ENCODE results near the gene APOE. TPM values are rescaled to one million over a fixed set of nuclear protein-coding genes. Genes with fewer than 3 reads are reported as not detected.
"Not testable (repeated sequence)": the region's sequence is repeated elsewhere in the genome, so short reads cannot be mapped to it uniquely, and the experiment has no call there.

Gene APOE
- total RNA-seq: 0.94 TPM in 2 replicates

DNA sequence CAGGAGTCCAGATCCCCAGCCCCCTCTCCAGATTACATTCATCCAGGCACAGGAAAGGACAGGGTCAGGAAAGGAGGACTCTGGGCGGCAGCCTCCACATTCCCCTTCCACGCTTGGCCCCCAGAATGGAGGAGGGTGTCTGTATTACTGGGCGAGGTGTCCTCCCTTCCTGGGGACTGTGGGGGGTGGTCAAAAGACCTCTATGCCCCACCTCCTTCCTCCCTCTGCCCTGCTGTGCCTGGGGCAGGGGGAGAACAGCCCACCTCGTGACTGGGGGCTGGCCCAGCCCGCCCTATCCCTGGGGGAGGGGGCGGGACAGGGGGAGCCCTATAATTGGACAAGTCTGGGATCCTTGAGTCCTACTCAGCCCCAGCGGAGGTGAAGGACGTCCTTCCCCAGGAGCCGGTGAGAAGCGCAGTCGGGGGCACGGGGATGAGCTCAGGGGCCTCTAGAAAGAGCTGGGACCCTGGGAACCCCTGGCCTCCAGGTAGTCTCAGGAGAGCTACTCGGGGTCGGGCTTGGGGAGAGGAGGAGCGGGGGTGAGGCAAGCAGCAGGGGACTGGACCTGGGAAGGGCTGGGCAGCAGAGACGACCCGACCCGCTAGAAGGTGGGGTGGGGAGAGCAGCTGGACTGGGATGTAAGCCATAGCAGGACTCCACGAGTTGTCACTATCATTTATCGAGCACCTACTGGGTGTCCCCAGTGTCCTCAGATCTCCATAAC, at the start of gene APOE:
Gene APOE, plus strand, starts transcription at position 360 of the 724 bp plus-strand sequence. CDS start 829 bp downstream, outside the sequence.
- Mint-ChIP-seq H3K4me3 (ENCODE audit: low read depth) (no peak within 1 kb of the TSS), H3K27ac (no peak within 1 kb of the TSS), H3K9me3 (no peaks in the 10 kb centered on the region), H3K27me3 (ENCODE audit: low read depth) (peaks cover 7% of the 10 kb centered on the region), H3K4me1 (ENCODE audit: low read depth) (peaks cover 9% of the 10 kb centered on the region), H3K36me3 (ENCODE audit: low read depth) (peaks cover 24% of the 10 kb centered on the region)
- DNase-seq (ENCODE audit: low spot score): no peak
- intact Hi-C loops (cut with micrococcal nuclease): no loop called here

DNA sequence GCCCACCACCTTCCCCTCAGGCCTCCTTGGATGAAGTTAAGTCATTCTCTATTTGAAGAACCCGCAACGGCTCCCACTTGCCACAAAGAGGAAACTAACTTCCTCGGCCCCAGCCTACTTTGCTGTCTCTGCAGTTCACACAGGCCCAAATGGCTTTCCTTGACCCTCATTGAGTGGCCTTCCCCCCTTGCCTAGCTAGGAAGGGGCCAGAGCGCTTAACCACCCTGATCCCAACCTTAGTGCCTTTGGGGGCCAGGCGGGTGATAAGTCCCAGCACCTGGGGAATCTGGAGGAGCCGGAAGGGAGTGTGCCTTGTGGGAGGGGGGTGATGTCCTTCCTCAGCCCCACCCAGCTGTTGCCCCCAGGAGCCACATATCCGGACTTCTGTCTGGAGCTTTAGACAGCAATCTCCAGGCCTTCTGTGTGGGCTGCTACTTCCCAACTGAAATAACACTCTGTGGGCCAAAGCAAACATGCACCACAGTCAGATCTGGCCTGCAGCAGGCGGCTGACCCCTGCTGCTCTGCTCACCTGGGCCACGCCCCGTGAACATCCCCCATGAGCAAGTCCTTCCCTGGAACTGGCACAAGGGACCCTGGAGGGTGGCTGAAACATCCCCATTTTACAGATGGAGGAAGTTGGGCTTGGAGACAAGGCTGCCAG, 49.0 kb upstream of the APOE start:
- H3K36me3 Mint-ChIP-seq (ENCODE audit: low read depth): no peaks in the 10 kb centered on the region
- H3K27ac Mint-ChIP-seq: no peak overlapping the region
- no peak overlapping the region for H3K4me3 Mint-ChIP-seq (ENCODE audit: low read depth)
- no peaks in the 10 kb centered on the region for H3K9me3 Mint-ChIP-seq
- DNase-seq (ENCODE audit: low spot score): no peak
- intact Hi-C loops (cut with micrococcal nuclease): no loop called here
- H3K27me3 Mint-ChIP-seq (ENCODE audit: low read depth): peaks cover 2% of the 10 kb centered on the region
- peaks cover 1% of the 10 kb centered on the region for H3K4me1 Mint-ChIP-seq (ENCODE audit: low read depth)

DNA sequence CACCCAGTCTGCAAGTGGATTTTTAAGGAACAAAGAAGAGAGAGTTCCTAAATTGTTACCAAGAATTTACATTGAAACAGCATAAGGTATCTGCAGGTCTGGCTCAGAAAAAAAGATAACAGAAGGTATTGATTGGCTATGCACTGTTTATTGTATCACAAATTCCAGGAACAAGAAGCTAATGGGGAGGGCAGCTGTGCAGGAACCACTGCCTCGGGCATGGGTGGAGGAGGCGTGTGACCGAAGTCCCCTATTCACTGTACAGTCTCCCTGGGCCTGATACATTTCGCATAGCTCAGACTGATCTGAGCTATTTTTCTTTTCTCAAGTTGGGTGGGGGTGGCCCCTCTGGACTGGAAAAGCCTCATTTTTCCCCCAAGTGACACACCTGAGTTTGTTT, 47.8 kb upstream of the APOE start:
- Mint-ChIP-seq H3K9me3 (no peaks in the 10 kb centered on the region), H3K27me3 (ENCODE audit: low read depth) (peaks cover 2% of the 10 kb centered on the region), H3K27ac (no peak overlapping the region), H3K4me1 (ENCODE audit: low read depth) (peaks cover 1% of the 10 kb centered on the region), H3K4me3 (ENCODE audit: low read depth) (no peak overlapping the region), H3K36me3 (ENCODE audit: low read depth) (no peaks in the 10 kb centered on the region)
- DNase-seq (ENCODE audit: low spot score): no peak
- intact Hi-C loops (cut with micrococcal nuclease): no loop called here

DNA sequence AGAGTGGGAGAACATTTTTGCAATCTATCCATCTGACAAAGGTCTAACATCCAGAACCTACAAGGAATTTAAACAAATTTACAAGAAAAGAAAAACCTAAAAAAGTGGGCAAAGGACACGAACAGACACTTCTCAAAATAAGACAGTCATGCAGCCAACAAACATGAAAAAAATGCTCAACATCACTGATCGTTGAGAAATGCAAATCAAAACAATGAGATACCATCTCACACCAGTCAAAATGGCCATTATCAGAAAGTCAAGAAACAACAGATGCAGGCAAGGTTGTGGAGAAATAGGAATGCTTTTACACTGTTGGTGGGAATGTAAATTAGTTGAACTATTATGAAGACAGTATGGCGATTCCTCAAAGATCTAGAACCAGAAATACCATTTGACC, 44.0 kb upstream of the APOE start:
- DNase-seq (ENCODE audit: low spot score); H3K36me3 Mint-ChIP-seq (ENCODE audit: low read depth); H3K27ac Mint-ChIP-seq; H3K27me3 Mint-ChIP-seq (ENCODE audit: low read depth); H3K9me3 Mint-ChIP-seq; intact Hi-C loops (cut with micrococcal nuclease); H3K4me3 Mint-ChIP-seq (ENCODE audit: low read depth); H3K4me1 Mint-ChIP-seq (ENCODE audit: low read depth): not testable (repeated sequence)

DNA sequence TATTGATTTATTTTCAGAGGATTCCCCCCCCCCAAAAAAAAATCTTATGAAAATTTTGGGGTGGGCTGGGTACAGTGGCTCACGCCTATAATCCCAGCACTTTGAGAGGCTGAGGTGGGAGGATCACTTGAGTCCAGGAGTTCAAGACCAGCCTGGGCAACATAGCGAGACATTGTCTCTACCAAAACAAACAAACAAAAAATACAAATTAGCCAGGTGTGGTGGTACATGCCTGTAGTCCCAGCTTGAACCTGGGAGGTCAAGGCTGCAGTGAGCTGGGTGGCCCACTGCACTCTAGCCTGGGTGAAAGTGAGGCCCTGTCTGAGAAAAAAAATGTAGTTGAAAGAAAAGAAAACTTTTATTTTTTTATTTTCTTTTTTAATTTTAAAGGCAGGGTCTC, 41.6 kb upstream of the APOE start:
- intact Hi-C loops (cut with micrococcal nuclease): no loop called here
- Mint-ChIP-seq H3K4me3 (ENCODE audit: low read depth) (no peak overlapping the region), H3K27ac (no peak overlapping the region), H3K36me3 (ENCODE audit: low read depth) (no peaks in the 10 kb centered on the region), H3K9me3 (no peaks in the 10 kb centered on the region), H3K27me3 (ENCODE audit: low read depth) (no peaks in the 10 kb centered on the region), H3K4me1 (ENCODE audit: low read depth) (no peaks in the 10 kb centered on the region)
- no peak for DNase-seq (ENCODE audit: low spot score)

DNA sequence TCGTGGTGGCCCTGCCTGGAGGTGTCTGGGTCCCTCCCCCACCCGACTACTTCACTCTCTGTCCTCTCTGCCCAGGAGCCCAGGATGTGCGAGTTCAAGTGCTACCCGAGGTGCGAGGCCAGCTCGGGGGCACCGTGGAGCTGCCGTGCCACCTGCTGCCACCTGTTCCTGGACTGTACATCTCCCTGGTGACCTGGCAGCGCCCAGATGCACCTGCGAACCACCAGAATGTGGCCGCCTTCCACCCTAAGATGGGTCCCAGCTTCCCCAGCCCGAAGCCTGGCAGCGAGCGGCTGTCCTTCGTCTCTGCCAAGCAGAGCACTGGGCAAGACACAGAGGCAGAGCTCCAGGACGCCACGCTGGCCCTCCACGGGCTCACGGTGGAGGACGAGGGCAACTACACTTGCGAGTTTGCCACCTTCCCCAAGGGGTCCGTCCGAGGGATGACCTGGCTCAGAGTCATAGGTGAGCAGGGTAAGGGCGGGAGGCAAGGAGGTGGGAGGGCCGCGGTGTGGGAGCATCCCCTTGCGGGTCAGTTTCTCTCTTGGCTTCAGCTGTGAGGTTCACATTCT, 40.3 kb upstream of the APOE start:
- H3K4me1 Mint-ChIP-seq (ENCODE audit: low read depth): no peaks in the 10 kb centered on the region
- intact Hi-C loops (cut with micrococcal nuclease): no loop called here
- no peak overlapping the region for H3K27ac Mint-ChIP-seq
- H3K36me3 Mint-ChIP-seq (ENCODE audit: low read depth): no peaks in the 10 kb centered on the region
- no peaks in the 10 kb centered on the region for H3K9me3 Mint-ChIP-seq
- no peak overlapping the region for H3K4me3 Mint-ChIP-seq (ENCODE audit: low read depth)
- no peak for DNase-seq (ENCODE audit: low spot score)
- H3K27me3 Mint-ChIP-seq (ENCODE audit: low read depth): no peaks in the 10 kb centered on the region

DNA sequence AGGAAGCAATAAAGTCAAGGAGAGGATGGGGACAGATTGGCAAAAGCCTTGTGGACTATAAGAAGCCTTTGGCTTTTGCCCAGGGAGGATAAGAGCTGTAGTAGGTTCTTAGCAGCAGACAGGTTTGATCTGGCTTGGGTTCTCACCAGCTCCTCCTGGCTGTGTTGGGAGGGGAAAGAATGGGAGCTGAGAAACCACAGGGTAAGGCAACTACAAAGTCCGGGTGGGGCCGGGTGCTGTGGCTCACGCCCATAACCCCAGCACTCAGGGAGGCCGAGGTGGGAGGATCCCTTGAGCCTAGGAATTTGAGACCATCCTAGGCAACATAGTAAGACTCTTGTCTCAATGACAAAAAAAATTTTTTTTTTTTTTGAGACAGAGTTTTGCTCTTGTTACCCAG, 38.9 kb upstream of the APOE start:
- Mint-ChIP-seq H3K4me1 (ENCODE audit: low read depth) (no peaks in the 10 kb centered on the region), H3K27me3 (ENCODE audit: low read depth) (no peaks in the 10 kb centered on the region), H3K9me3 (no peaks in the 10 kb centered on the region), H3K27ac (no peak overlapping the region), H3K4me3 (ENCODE audit: low read depth) (no peak overlapping the region), H3K36me3 (ENCODE audit: low read depth) (no peaks in the 10 kb centered on the region)
- intact Hi-C loops (cut with micrococcal nuclease): no loop called here
- no peak for DNase-seq (ENCODE audit: low spot score)

DNA sequence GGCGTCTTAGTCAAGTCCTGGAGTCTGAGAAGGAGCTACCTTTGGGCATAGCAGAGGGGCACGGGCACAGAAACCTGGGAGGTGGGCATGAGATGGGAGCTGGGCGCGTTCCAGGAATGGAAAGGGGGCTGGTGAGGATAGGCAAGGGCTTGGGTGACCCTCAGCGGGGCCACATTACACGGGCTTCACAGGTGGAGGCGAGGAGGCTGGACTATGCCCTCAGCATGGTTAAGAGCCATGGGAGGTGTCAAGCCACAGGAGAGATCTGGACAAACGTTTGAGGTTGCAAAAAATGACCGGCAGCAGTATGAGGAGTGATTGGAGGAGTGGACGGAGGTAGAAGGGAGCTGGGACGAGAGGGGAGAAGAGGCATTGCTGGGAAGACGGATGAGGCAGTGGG, 38.0 kb upstream of the APOE start:
- intact Hi-C loops (cut with micrococcal nuclease): no loop called here
- Mint-ChIP-seq H3K4me1 (ENCODE audit: low read depth) (no peaks in the 10 kb centered on the region), H3K4me3 (ENCODE audit: low read depth) (no peak overlapping the region), H3K9me3 (no peaks in the 10 kb centered on the region), H3K36me3 (ENCODE audit: low read depth) (no peaks in the 10 kb centered on the region), H3K27ac (no peak overlapping the region), H3K27me3 (ENCODE audit: low read depth) (no peaks in the 10 kb centered on the region)
- DNase-seq (ENCODE audit: low spot score): no peak

DNA sequence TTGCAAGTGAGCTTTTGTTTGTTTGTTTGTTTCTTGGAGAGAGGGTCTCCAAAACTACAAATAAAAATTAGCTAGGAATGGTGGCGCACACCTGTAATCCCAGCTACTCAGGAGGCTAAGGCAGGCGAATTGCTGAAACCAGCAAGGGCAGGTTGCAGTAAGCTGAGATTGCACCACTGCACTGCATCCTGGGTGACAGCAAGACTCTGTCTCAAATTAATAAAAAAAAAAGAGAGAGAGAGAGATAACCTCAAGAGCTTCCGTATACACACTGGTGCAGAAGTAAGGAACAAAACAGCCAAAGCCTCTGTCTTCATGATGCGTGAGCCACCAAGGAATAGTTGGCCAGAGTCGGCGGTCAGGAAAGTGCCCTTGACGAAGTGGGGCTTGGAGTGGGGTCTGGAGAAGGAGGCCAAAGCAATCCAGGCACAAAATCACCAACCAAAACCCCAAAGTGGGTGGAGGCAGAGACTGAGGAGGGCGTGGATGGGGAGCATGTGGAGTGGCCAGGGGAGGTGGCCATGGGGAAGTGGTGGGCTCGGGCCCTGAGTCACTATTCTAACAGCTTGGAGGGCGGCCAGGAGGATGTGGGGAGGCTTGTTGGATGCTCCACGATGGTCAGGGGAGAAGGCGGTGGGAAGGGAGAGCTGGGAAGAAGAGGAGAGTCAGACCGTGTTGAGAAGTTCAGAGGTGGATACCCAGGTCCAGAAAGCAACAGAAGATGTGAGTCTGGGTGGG, 35.7 kb upstream of the APOE start:
- Mint-ChIP-seq H3K9me3 (no peaks in the 10 kb centered on the region), H3K27me3 (ENCODE audit: low read depth) (no peaks in the 10 kb centered on the region), H3K4me1 (ENCODE audit: low read depth) (no peaks in the 10 kb centered on the region), H3K4me3 (ENCODE audit: low read depth) (no peak overlapping the region), H3K27ac (no peak overlapping the region), H3K36me3 (ENCODE audit: low read depth) (no peaks in the 10 kb centered on the region)
- DNase-seq (ENCODE audit: low spot score): no peak
- intact Hi-C loops (cut with micrococcal nuclease): no loop called here

DNA sequence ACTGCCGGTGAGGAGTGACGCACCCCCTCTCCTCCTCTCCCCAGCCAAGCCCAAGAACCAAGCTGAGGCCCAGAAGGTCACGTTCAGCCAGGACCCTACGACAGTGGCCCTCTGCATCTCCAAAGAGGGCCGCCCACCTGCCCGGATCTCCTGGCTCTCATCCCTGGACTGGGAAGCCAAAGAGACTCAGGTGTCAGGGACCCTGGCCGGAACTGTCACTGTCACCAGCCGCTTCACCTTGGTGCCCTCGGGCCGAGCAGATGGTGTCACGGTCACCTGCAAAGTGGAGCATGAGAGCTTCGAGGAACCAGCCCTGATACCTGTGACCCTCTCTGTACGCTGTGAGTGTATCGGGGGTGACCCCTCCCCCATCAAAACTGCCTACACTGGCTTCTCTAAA, 33.8 kb upstream of the APOE start:
- no peak overlapping the region for H3K27ac Mint-ChIP-seq

DNA sequence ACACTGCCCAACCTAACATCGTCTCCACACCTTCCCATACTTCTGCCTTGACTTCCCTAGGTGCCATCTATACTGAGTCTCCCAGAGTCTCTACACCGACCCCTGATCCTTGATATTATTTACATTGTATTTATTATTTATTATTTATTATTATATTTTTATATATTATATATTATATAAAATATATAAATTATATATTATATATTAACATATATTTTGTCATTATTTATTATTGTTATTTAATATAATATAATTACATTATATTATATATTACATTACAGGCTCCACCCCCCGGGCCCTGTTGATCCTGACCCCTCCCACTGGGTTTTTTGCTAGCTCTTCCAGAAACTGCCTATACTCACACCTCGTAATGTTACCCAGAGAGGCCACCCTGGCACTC, 32.9 kb upstream of the APOE start:
- no peaks in the 10 kb centered on the region for H3K4me1 Mint-ChIP-seq (ENCODE audit: low read depth)
- intact Hi-C loops (cut with micrococcal nuclease): no loop called here
- no peak overlapping the region for H3K27ac Mint-ChIP-seq
- no peak overlapping the region for H3K4me3 Mint-ChIP-seq (ENCODE audit: low read depth)
- no peaks in the 10 kb centered on the region for H3K9me3 Mint-ChIP-seq
- DNase-seq (ENCODE audit: low spot score): no peak
- no peaks in the 10 kb centered on the region for H3K27me3 Mint-ChIP-seq (ENCODE audit: low read depth)
- no peaks in the 10 kb centered on the region for H3K36me3 Mint-ChIP-seq (ENCODE audit: low read depth)

More for the DNA sequence above, 33.8 kb upstream of the APOE start:
- H3K9me3 Mint-ChIP-seq: no peaks in the 10 kb centered on the region
- intact Hi-C loops (cut with micrococcal nuclease): no loop called here
- H3K27me3 Mint-ChIP-seq (ENCODE audit: low read depth): no peaks in the 10 kb centered on the region
- DNase-seq (ENCODE audit: low spot score): no peak
- no peaks in the 10 kb centered on the region for H3K4me1 Mint-ChIP-seq (ENCODE audit: low read depth)
- H3K4me3 Mint-ChIP-seq (ENCODE audit: low read depth): no peak overlapping the region
- H3K36me3 Mint-ChIP-seq (ENCODE audit: low read depth): no peaks in the 10 kb centered on the region

DNA sequence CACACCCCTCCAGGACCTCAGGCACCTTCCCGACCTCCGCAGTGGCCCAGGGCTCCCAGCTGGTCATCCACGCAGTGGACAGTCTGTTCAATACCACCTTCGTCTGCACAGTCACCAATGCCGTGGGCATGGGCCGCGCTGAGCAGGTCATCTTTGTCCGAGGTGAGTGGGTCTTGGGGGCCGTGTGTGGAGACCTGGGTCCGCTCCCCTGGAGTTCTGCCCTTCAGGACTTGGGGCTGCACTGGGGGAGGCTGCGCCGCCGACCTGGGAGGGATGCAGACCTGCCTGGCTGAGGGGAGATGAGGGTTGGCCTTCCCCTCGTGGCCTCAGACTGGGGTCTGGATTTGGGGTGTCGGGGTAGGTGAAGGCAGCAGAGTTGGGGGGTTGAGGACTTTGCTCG, 31.3 kb upstream of the APOE start:
- Mint-ChIP-seq H3K4me3 (ENCODE audit: low read depth) (no peak overlapping the region), H3K27me3 (ENCODE audit: low read depth) (no peaks in the 10 kb centered on the region), H3K9me3 (no peaks in the 10 kb centered on the region), H3K27ac (no peak overlapping the region), H3K36me3 (ENCODE audit: low read depth) (no peaks in the 10 kb centered on the region), H3K4me1 (ENCODE audit: low read depth) (no peaks in the 10 kb centered on the region)
- DNase-seq (ENCODE audit: low spot score): no peak
- intact Hi-C loops (cut with micrococcal nuclease): no loop called here
